Measurements from ENCODE around the gene TTC34. TPM values are rescaled to one million over a fixed set of nuclear protein-coding genes. Genes with fewer than 3 reads are reported as not detected.

TTC34 gene
- total RNA-seq, 1 donor from 2014 or later = 0.09 TPM

- Histone ChIP-seq H3K27me3 (no peaks in the 10 kb centered on the region), H3K4me1 (no peaks in the 10 kb centered on the region), H3K79me2 (ENCODE audit: low read depth) (no peaks in the 10 kb centered on the region), H2AFZ (replicated peaks) (no peak overlapping the region), H3F3A (ENCODE audit: low read depth) (no peaks in the 10 kb centered on the region), H3K4me3 (no peak overlapping the region), H3K4me2 (no peak overlapping the region), H3K36me3 (no peaks in the 10 kb centered on the region), H3K27ac (no peak overlapping the region), H3K9me3 (ENCODE audit: low read depth) (peaks cover 6% of the 10 kb centered on the region), H4K20me1 (ENCODE audit: low read depth) (no peaks in the 10 kb centered on the region), H3K9ac (no peak overlapping the region)
- Mint-ChIP-seq H3K4me1 (peaks cover 10% of the 10 kb centered on the region), H3K9me3 (peaks cover 26% of the 10 kb centered on the region), H3K4me3 (no peak overlapping the region), H3K27me3 (ENCODE audit: insufficient read depth, low read depth) (peaks cover 10% of the 10 kb centered on the region), H3K36me3 (no peaks in the 10 kb centered on the region), H3K27ac (peak overlapping the region; percentile 66)
- DNase-seq (ENCODE audit: low spot score) = no peak
- TF ChIP-seq EZH2 (IDR thresholded peaks at IDR 0.05) (no peak), EZH2phosphoT487 (IDR thresholded peaks at IDR 0.05) (no peak)
- TF ChIP-seq, protein P1, sequence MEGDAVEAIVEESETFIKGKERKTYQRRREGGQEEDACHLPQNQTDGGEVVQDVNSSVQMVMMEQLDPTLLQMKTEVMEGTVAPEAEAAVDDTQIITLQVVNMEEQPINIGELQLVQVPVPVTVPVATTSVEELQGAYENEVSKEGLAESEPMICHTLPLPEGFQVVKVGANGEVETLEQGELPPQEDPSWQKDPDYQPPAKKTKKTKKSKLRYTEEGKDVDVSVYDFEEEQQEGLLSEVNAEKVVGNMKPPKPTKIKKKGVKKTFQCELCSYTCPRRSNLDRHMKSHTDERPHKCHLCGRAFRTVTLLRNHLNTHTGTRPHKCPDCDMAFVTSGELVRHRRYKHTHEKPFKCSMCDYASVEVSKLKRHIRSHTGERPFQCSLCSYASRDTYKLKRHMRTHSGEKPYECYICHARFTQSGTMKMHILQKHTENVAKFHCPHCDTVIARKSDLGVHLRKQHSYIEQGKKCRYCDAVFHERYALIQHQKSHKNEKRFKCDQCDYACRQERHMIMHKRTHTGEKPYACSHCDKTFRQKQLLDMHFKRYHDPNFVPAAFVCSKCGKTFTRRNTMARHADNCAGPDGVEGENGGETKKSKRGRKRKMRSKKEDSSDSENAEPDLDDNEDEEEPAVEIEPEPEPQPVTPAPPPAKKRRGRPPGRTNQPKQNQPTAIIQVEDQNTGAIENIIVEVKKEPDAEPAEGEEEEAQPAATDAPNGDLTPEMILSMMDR (IDR thresholded peaks at IDR 0.05) = no peak
These were observed 12.9 kb downstream of the TTC34 start for GRCh38 chr1:2788506-2789163.

DNA sequence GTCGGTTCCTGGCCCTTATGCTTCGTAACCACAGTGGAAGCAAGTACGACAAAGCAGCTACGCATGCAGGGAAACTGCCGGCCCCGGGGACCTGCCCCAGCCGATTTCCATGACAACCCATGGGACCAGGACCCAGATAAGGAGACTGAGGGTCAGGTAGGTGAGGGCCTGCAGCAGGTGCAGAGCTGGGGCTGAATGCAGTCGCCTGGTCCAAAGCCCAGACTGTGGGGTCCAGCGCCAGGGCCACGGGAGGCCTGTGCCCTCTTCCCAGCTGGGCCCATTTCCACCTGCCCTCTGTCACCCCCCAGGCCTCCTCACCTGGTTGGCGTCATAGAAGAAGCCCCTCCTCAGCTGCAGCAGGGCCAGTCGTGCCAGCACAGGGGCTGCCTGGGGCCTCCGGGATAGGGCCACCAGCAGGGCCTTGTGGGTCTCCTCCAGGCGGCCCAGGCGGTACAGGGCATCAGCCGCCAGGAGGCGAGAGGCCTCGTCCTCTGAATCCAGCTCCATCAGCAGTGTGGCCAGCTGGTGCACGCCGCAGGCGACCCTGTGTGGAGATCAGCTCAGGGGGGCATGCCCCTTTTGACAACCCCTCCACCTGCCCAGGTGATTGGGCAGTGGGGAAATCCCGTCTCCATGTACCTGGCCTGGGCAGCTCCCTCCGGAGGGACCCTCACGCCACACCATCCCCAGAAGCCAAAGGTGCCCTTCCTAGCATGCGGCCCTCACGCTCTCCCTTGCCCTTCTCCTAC lies 14.2 kb downstream of the TTC34 start:
- Mint-ChIP-seq H3K27me3 (ENCODE audit: insufficient read depth, low read depth) (peaks cover 9% of the 10 kb centered on the region), H3K4me1 (peaks cover 10% of the 10 kb centered on the region)
- DNase-seq (ENCODE audit: low spot score) = no peak

GRCh38 chr1:2786329-2787162 lies 14.9 kb downstream of the TTC34 start:
- no peaks in the 10 kb centered on the region for H3K36me3 Mint-ChIP-seq
- Histone ChIP-seq H4K20me1 (ENCODE audit: low read depth) (no peaks in the 10 kb centered on the region), H3K4me3 (no peak overlapping the region), H3K9ac (no peak overlapping the region), H3K27me3 (no peaks in the 10 kb centered on the region), H3K27ac (no peak overlapping the region), H3K9me3 (ENCODE audit: low read depth) (peaks cover 9% of the 10 kb centered on the region), H3K4me1 (no peaks in the 10 kb centered on the region), H2AFZ (replicated peaks) (no peak overlapping the region), H3K36me3 (no peaks in the 10 kb centered on the region), H3F3A (ENCODE audit: low read depth) (no peaks in the 10 kb centered on the region), H3K4me2 (no peak overlapping the region), H3K79me2 (ENCODE audit: low read depth) (no peaks in the 10 kb centered on the region)
- peaks cover 9% of the 10 kb centered on the region for H3K27me3 Mint-ChIP-seq (ENCODE audit: insufficient read depth, low read depth)
- peak; percentile 19 for DNase-seq (ENCODE audit: low spot score)
- TF ChIP-seq, protein P1 (IDR thresholded peaks at IDR 0.05) = peak; percentile 44
- no peak for TF ChIP-seq EZH2 (IDR thresholded peaks at IDR 0.05)
- H3K9me3 Mint-ChIP-seq = peaks cover 18% of the 10 kb centered on the region
- H3K27ac Mint-ChIP-seq = peak overlapping the region; percentile 42
- H3K4me1 Mint-ChIP-seq = peaks cover 10% of the 10 kb centered on the region
- no peak overlapping the region for H3K4me3 Mint-ChIP-seq

More for the DNA sequence above, 14.2 kb downstream of the TTC34 start:
- Histone ChIP-seq H3F3A (ENCODE audit: low read depth) (no peaks in the 10 kb centered on the region), H2AFZ (replicated peaks) (no peak overlapping the region), H3K36me3 (no peaks in the 10 kb centered on the region), H4K20me1 (ENCODE audit: low read depth) (no peaks in the 10 kb centered on the region), H3K9ac (no peak overlapping the region), H3K4me3 (no peak overlapping the region), H3K9me3 (ENCODE audit: low read depth) (peaks cover 4% of the 10 kb centered on the region), H3K4me2 (no peak overlapping the region), H3K79me2 (ENCODE audit: low read depth) (no peaks in the 10 kb centered on the region), H3K27ac (no peak overlapping the region), H3K27me3 (no peaks in the 10 kb centered on the region), H3K4me1 (no peaks in the 10 kb centered on the region)
- H3K36me3 Mint-ChIP-seq = no peaks in the 10 kb centered on the region
- peak overlapping the region; percentile 59 for H3K27ac Mint-ChIP-seq
- no peak overlapping the region for H3K4me3 Mint-ChIP-seq
- H3K9me3 Mint-ChIP-seq = peaks cover 17% of the 10 kb centered on the region
- TF ChIP-seq, protein P1 (IDR thresholded peaks at IDR 0.05) = no peak
- TF ChIP-seq EZH2 (IDR thresholded peaks at IDR 0.05) (no peak), EZH2phosphoT487 (IDR thresholded peaks at IDR 0.05) (no peak)

Measured in neural progenitor cell (in vitro differentiated cells).